Smooth muscle cell (in vitro differentiated cells): ENCODE data around the gene VASN. TPM values are rescaled to one million over a fixed set of nuclear protein-coding genes. Genes with fewer than 3 reads are reported as not detected.
A peak's percentile ranks its signal among the peaks of the same experiment; 100 is the strongest.
"Not testable (repeated sequence)": the region's sequence is repeated elsewhere in the genome, so short reads cannot be mapped to it uniquely, and the experiment has no call there.

Experiments
- DNase-seq: peaks from one replicate; lab custom pipeline; 2025; ENCODE audit not compliant: unreplicated experiment; lab: John Stamatoyannopoulos, UW
- H2AFZ ChIP-seq: fragments of 200-600 bp; sonication (generic); 2 replicates; pipeline ENCODE4 v1.6.0; 2016; ENCODE audit warnings: antibody characterized with exemption, low read depth, mild to moderate bottlenecking
- H3F3A ChIP-seq: fragments of 200-600 bp; sonication (generic); 2 replicates; pipeline ENCODE4 v1.6.0; 2017; ENCODE audit warnings: antibody characterized with exemption, low read depth
- H3K27ac ChIP-seq: fragments of 200-600 bp; sonication (generic); 2 replicates; pipeline ENCODE4 v1.5.1; 2016; ENCODE audit warnings: low read depth, mild to moderate bottlenecking
- H3K27me3 ChIP-seq: fragments of 200-600 bp; sonication (generic); 2 replicates; pipeline ENCODE4 v1.6.1; 2016; ENCODE audit warnings: low read depth, mild to moderate bottlenecking
- H3K36me3 ChIP-seq: fragments of 200-600 bp; sonication (generic); 2 replicates; pipeline ENCODE4 v1.5.1; 2016; ENCODE audit warnings: low read depth
- H3K4me1 ChIP-seq: fragments of 200-600 bp; sonication (generic); 2 replicates; pipeline ENCODE4 v1.5.1; 2016; ENCODE audit warnings: low read depth
- H3K4me2 ChIP-seq: fragments of 200-600 bp; sonication (generic); 2 replicates; pipeline ENCODE4 v1.6.0; 2016; ENCODE audit warnings: mild to moderate bottlenecking
- H3K4me3 ChIP-seq: fragments of 200-600 bp; sonication (generic); 2 replicates; pipeline ENCODE4 v1.5.1; 2016; ENCODE audit warnings: mild to moderate bottlenecking
- H3K79me2 ChIP-seq: fragments of 200-600 bp; sonication (generic); 2 replicates; pipeline ENCODE4 v1.6.0; 2016; ENCODE audit warnings: low read depth, mild to moderate bottlenecking
- H3K9ac ChIP-seq: fragments of 200-600 bp; sonication (generic); 2 replicates; pipeline ENCODE4 v1.6.0; 2016; ENCODE audit warnings: low read depth
- H3K9me3 ChIP-seq: fragments of 200-600 bp; sonication (generic); replicated peaks from 2 replicates; pipeline ENCODE4 v1.5.1; 2016; ENCODE audit warnings: low read depth
- H4K20me1 ChIP-seq: fragments of 200-600 bp; sonication (generic); 2 replicates; pipeline ENCODE4 v1.6.0; 2016; ENCODE audit warnings: low read depth
- CTCF ChIP-seq: fragments of 200-600 bp; sonication (generic); IDR thresholded peaks from 2 replicates; pipeline ENCODE4 v1.5.1; 2017; ENCODE audit warnings: borderline replicate concordance, mild to moderate bottlenecking, antibody characterized with exemption; ENCODE audit not compliant: insufficient read depth, poor library complexity, severe bottlenecking
- WGBS: methylation state at CpG from one replicate; pipeline ENCODE4 v1.1.7; 2016; ENCODE audit warnings: low lambda C conversion rate; 5-methylcytosine and 5-hydroxymethylcytosine counted together
- polyA plus RNA-seq: library from polyadenylated mRNA; unstranded; fragments of >200 nt; fragmentation: Nextera tagmentation; extraction: Ambion mirVana; gene quantifications from 2 replicates; pipeline ENCODE4 v1.2.1, GENCODE V29; 2016
- total RNA-seq: library from RNA; depleted of rRNA; stranded (reverse); fragments of >200 nt; gene quantifications from 2 replicates; pipeline ENCODE4 v1.2.3, GENCODE V29; 2014

Gene VASN
- total and polyA plus RNA-seq, 2 experiments from 2014 or later: 30.0 to 150 TPM

DNA sequence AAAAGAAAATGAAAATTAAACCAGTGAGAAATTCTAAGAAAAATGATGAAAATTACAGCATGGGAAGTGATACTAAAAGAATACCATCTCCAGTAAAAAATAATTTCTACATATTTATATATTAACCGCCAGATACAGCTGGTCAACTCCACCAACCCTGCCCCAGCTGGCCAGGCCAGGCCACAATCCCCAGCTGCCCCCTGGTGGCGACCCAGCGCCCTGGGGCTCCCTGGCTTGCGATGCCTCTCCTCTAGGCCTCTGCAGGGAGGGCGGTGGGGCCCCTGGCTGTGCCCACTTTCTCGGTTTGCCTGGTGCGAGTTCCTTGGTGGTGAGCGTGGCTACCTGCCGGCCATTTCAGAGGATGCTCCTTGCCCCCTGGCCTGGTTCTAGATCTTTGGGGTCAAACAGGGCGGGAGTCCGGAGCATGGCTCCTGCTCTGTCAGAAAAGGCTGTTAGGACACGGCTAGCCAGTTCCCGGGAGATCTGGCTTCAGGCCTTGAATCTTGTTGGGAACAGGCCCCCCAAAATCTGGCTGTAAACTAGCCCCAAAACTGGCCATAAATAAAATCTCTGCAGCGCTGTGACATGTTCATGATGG, 41.3 kb upstream of the VASN start:
- no peaks in the 10 kb centered on the region for H3F3A ChIP-seq
- no peak overlapping the region for H3K27ac ChIP-seq
- no peaks in the 10 kb centered on the region for H3K9me3 ChIP-seq
- no peak overlapping the region for H2AFZ ChIP-seq
- no peak overlapping the region for H3K9ac ChIP-seq
- DNase-seq: peak; percentile 33
- WGBS: 66% methylated on average over 14 of the region's 14 CpGs
- H3K79me2 ChIP-seq: peaks cover 80% of the 10 kb centered on the region
- no peaks in the 10 kb centered on the region for H3K36me3 ChIP-seq
- H3K27me3 ChIP-seq: no peaks in the 10 kb centered on the region
- no peak overlapping the region for H3K4me3 ChIP-seq
- peak; percentile 98 for TF ChIP-seq CTCF
- H3K4me2 ChIP-seq: no peak overlapping the region
- H3K4me1 ChIP-seq: peaks cover 12% of the 10 kb centered on the region
- H4K20me1 ChIP-seq: peaks cover 66% of the 10 kb centered on the region

- Histone ChIP-seq H2AFZ (no peak overlapping the region), H3K36me3 (no peaks in the 10 kb centered on the region), H3K9ac (no peak overlapping the region), H3K79me2 (peaks cover 63% of the 10 kb centered on the region), H3K27ac (no peak overlapping the region), H4K20me1 (peaks cover 74% of the 10 kb centered on the region), H3F3A (no peaks in the 10 kb centered on the region), H3K4me2 (no peak overlapping the region), H3K4me3 (no peak overlapping the region), H3K9me3 (no peaks in the 10 kb centered on the region), H3K27me3 (no peaks in the 10 kb centered on the region), H3K4me1 (peaks cover 9% of the 10 kb centered on the region)
- WGBS: 96% methylated on average over 14 of the region's 14 CpGs
- no peak for DNase-seq
- TF ChIP-seq CTCF: no peak
Observed at GRCh38 chr16:4332083-4332482, 39.6 kb upstream of the VASN start.

- DNase-seq: no peak
- H3F3A ChIP-seq: no peaks in the 10 kb centered on the region
- no peak for TF ChIP-seq CTCF
- no peak overlapping the region for H2AFZ ChIP-seq
- peaks cover 5% of the 10 kb centered on the region for H3K4me1 ChIP-seq
- peaks cover 74% of the 10 kb centered on the region for H4K20me1 ChIP-seq
- H3K36me3 ChIP-seq: no peaks in the 10 kb centered on the region
- H3K79me2 ChIP-seq: peaks cover 56% of the 10 kb centered on the region
- H3K27ac ChIP-seq: no peak overlapping the region
- WGBS: 95% methylated on average over 19 of the region's 19 CpGs
- no peak overlapping the region for H3K4me3 ChIP-seq
- H3K9me3 ChIP-seq: no peaks in the 10 kb centered on the region
- no peaks in the 10 kb centered on the region for H3K27me3 ChIP-seq
- no peak overlapping the region for H3K9ac ChIP-seq
- H3K4me2 ChIP-seq: no peak overlapping the region
Observed at GRCh38 chr16:4332623-4333307, 38.9 kb upstream of the VASN start.

DNA sequence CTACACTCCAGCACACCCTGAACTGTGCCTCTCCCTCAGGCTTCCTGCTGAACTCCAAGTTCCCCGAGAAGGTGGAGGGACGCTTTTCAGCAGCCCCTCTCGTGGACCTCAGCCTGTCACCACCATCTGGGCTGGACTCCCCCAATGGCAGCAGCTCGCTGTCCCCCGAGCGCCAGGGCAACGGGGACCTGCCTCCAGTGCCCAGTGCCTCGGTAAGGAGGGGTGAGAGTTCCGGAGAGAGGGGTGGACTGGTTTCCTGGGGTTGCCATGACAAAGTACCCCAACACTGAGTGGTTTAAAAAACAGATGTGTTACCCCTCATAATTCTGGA, 38.4 kb upstream of the VASN start:
- DNase-seq: no peak
- no peak for TF ChIP-seq CTCF
- H4K20me1 ChIP-seq: peaks cover 74% of the 10 kb centered on the region

DNA sequence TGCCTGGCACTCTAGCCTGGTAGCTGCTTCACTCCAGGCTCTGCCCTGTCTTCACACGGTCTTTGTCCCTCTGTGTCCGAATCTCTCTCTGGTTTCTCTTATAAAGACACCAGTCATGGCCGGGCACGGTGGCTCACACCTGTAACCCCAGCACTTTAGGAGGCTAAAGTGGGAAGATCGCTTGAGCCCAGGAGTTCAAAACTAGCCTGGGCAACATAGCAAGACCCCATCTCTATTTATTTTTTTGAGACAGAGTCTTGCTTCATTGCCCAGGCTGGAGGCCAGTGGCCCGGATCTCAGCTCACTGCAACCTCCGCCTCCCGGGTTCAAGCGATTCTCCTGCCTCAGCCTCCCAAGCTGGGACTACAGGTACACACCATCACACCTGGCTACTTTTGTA, 37.9 kb upstream of the VASN start:
- H3F3A ChIP-seq, H3K9me3 ChIP-seq, H3K36me3 ChIP-seq, H3K27ac ChIP-seq, H3K9ac ChIP-seq, DNase-seq, H3K4me3 ChIP-seq, H3K27me3 ChIP-seq, H3K4me2 ChIP-seq, H3K4me1 ChIP-seq, H2AFZ ChIP-seq: not testable (repeated sequence)
- 97% methylated on average over 9 of the region's 9 CpGs for WGBS
- H4K20me1 ChIP-seq: peaks cover 69% of the 10 kb centered on the region
- H3K79me2 ChIP-seq: peaks cover 48% of the 10 kb centered on the region

More for the DNA sequence above, 38.4 kb upstream of the VASN start:
- Histone ChIP-seq H3K79me2 (peaks cover 52% of the 10 kb centered on the region), H3K4me2 (no peak overlapping the region), H3K9me3 (no peaks in the 10 kb centered on the region), H3K4me1 (peaks cover 5% of the 10 kb centered on the region), H3F3A (no peaks in the 10 kb centered on the region), H3K9ac (no peak overlapping the region), H3K4me3 (no peak overlapping the region), H3K27me3 (no peaks in the 10 kb centered on the region), H3K36me3 (no peaks in the 10 kb centered on the region), H2AFZ (no peak overlapping the region), H3K27ac (no peak overlapping the region)
- WGBS: 94% methylated on average over 9 of the region's 9 CpGs
